GM19043 (cell line): ENCODE data around the gene IQCF5.
"Not testable (repeated sequence)": the region's sequence is repeated elsewhere in the genome, so short reads cannot be mapped to it uniquely, and the experiment has no call there.

ENCODE experiments used
- ATAC-seq: cut with Tn5 transposase; IDR thresholded peaks from one replicate; pipeline ENCODE4 v1.9.1; 2021; ENCODE audit warnings: low read depth; ENCODE audit not compliant: unreplicated experiment

The IQCF5 gene

DNA sequence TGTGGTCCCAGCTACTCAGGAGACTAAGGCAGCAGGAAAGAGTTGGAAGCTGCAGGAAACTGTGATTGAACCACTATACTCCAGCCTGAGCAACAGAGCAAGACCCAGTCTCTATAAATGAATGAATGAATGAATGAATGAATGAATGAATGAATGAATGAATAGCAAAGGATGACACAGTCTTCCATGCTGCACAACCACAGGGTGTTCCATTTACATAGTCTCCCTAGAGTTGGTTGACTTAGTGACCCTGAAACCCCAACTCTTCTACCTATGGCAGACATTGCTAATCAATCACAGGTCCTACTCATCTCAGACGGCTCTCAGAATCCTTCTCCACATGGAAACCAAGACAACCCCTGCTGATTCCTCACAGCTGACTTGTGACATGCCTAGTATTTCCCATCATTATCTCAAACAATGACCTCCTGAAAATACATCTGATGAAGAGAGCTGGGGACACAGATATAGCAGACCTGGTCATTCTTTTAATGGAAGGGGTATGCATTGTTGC is 2.1 kb downstream of the IQCF5 start:
- no peak for ATAC-seq

- ATAC-seq, result no peak
These were observed 6.1 kb downstream of the IQCF5 start for GRCh38 chr3:51869304-51869703.

DNA sequence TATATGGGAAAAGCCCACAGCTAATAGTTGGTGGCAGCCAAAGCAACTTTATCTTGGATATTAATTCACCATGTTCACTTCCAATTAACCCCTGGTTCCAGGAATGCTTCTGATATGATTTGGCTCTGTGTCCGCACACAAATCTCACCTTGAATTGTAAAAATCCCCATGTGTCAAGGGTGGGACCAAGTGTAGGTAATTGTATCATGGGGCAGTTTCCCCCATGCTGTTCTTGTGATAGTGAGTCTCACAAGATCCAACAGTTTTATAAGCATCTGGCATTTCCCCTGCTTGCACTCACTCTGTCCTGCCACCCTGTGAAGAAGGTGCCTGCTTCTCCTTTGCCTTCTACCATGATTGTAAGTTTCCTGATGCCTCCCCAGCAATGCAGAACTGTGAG is 6.5 kb downstream of the IQCF5 start:
- ATAC-seq, result not testable (repeated sequence)

DNA sequence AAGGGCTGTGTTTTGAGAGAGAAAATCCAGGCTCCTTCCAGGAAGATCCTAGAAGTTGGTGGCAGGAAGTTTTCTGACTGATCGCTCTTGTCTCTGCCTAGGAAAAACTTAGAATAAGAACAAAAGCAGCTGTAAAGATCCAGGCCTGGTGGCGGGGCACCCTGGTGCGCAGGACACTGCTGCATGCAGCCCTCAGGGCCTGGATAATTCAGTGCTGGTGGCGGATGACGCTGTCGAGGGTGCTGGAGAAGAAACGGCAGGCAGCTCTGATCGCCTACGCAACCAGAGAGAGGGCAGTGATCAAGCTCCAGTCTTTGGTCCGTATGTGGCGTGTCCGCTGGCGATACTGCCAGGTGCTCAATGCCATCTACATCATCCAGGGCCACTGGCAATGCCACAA is 12.5 kb downstream of the IQCF5 start:
- ATAC-seq, result no peak

DNA sequence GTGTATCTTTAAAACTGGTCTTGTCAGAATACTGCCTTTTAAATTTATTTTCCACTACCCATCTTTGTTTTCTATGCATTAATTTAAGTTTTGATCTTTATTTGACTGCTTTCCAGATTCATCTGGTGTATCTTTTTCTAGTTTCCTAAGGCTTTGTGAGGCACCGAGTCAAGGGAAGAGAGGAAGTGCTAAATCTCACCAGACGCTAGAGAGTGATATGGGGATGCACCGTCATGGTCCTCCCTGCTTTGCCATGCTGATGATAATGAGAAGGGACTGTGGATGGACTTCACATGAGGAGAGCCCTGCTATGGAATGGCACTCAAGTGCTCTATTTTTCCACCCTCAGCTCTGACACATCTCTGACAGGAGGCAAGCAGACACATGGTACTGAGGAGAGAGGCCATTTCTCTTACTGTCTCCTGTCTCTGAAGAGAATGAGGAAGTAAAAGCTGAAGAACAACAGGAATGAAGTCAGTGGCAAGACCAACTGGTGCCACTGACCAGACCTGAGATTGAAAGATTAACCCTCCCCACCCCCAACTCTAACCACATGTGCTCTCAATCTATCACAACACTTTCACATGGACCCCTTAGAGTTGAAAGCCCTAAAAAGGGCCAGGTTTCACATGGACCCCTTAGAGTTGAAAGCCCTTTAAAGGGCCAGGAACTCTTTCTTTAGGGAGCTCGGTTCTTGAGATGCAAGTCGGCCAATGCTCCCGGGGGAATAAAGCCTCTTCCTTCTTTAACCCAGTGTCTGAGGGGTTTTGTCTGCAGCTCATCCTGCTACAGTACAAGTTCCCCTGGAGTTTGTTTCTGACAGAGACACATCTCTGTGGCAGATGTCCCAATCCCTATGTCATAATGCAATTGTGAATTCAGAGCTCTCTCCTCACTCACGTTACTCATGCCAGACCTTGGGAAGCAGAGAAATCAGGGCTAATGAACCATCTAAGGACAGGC is 14.4 kb downstream of the IQCF5 start, which contains the start of gene IQCF2:
Gene IQCF2, plus strand, starts transcription at position 913 of the 963 bp plus-strand sequence. CDS start 52 bp downstream, outside the sequence.
- no peak for ATAC-seq

GRCh38 chr3:51855411-51855810 is 20.0 kb downstream of the IQCF5 start:
- not testable (repeated sequence) for ATAC-seq

DNA sequence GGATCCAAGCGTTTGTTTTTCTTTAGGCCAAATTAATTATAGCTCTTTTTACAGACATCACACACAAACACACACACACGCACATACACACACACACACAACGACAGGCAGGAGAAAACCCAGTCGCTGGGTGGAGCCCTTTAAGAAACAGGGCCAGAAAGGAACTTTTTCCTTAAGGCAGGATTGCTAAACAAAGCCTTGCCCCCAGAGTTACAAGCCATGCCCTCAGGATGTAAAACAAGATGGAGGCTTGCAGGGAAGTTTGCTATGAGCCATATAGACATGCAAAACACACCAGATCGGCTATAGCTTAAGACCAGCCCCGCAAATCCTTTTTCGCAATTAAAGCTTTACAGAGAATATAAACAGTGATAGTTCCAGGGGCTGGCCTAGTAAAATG is 30.3 kb downstream of the IQCF5 start:
- no peak for ATAC-seq

DNA sequence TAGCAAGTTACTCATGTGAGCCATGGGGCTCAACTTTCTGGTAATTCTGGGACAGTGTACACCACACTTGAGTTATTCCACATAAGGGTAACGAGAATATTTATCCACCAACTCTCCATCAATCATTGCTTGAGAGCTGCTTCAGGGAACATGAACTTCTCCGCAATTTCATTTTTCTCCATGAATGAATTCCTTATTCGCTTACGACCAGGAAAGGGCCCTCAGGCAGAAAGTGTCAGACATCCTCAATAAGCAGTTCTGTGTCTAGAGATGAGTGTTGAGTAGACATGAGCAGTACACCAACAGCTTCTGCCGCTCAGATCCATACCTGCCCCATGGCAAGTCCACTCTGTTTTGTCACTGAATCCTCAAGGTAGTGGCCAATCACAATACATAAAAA is 38.8 kb downstream of the IQCF5 start:
- ATAC-seq, result no peak

DNA sequence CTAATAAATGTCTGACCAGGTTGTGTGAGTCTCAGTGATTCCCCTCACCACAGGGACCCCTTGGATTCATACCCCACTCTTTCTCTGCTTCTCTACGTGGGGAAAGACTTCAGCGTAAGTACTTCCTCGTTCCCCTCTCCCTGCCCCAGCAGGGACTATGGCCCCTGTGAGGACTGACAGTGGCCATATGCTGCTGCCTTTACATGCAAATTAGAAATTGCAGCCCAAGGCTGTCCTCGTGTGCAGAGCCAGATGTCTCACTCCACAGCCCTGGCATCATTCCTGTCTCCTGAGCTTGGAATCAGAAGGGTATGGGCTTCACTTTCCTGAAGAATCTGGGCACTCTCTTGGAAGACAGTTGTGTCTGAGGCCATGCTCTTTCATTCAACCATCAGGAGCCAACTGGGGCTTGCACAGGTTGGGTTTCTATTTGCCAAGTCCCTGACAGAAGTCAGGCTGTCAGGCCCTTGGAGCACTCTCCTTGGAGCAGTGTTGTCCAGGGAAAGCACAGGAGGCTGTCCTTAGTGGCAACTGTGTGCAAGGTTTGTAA is 44.5 kb downstream of the IQCF5 start:
- no peak for ATAC-seq

- no peak for ATAC-seq
These were observed 45.1 kb downstream of the IQCF5 start for GRCh38 chr3:51830345-51830744.

DNA sequence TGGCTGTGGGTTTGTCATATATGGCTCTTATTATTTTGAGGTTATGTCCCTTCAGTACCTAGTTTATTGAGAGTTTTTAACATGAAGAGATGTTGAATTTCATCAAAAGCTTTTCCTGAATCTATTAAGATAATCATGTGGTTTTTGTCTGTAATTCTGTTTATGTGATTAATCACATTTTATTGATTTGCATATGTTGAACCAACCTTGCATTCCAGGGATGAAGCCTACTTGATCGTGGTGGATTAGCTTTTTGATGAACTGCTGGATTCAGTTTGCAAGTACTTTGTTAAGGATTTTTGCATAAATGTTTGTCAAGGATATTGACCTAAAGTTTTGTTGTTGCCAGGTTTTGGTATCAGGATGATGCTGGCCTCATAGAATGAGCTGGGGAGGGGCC is 47.1 kb downstream of the IQCF5 start:
- ATAC-seq, result no peak
